AG08395 (cell line): Measurements from ENCODE around the gene TMEM82.
A peak's percentile ranks its signal among the peaks of the same experiment; 100 is the strongest.

ENCODE experiments used
- DNase-seq: peaks from one replicate; pipeline ENCODE4 v3.0.0; 2012; ENCODE audit warnings: mixed read lengths, low spot score

TMEM82 gene

GRCh38 chr1:15756143-15757015 is 14.1 kb downstream of the TMEM82 start:
- no peak for DNase-seq

GRCh38 chr1:15757016-15757543 is 14.8 kb downstream of the TMEM82 start:
- no peak for DNase-seq

GRCh38 chr1:15757575-15758342 is 15.5 kb downstream of the TMEM82 start:
- DNase-seq, result peak; percentile 42

- DNase-seq, result peak; percentile 36
These were observed 16.1 kb downstream of the TMEM82 start, which contains the start of gene FBLIM1 for GRCh38 chr1:15758343-15758931. TSS of gene FBLIM1 (plus strand) at chr1:15758795. CDS start at chr1:15764984, 6,189 bp downstream.

GRCh38 chr1:15758953-15759661 is 16.8 kb downstream of the TMEM82 start:
- DNase-seq, result peak; percentile 68

- DNase-seq, result peak; percentile 81
These were observed 18.4 kb downstream of the TMEM82 start for GRCh38 chr1:15760520-15761211.

GRCh38 chr1:15761366-15762128 is 19.2 kb downstream of the TMEM82 start:
- no peak for DNase-seq

GRCh38 chr1:15762546-15762945 is 20.2 kb downstream of the TMEM82 start:
- no peak for DNase-seq

GRCh38 chr1:15764269-15764764 is 22.0 kb downstream of the TMEM82 start:
- no peak for DNase-seq

- DNase-seq, result no peak
These were observed 22.6 kb downstream of the TMEM82 start for GRCh38 chr1:15764890-15765289.

GRCh38 chr1:15765495-15766194 is 23.3 kb downstream of the TMEM82 start:
- peak; percentile 62 for DNase-seq

GRCh38 chr1:15767941-15768340 is 25.6 kb downstream of the TMEM82 start:
- DNase-seq, result no peak

GRCh38 chr1:15768388-15768787 is 26.1 kb downstream of the TMEM82 start:
- no peak for DNase-seq

- no peak for DNase-seq
These were observed 28.1 kb downstream of the TMEM82 start for GRCh38 chr1:15770313-15770962.

GRCh38 chr1:15771836-15772515 is 29.7 kb downstream of the TMEM82 start:
- DNase-seq, result no peak

GRCh38 chr1:15775706-15776105 is 33.4 kb downstream of the TMEM82 start:
- no peak for DNase-seq

- no peak for DNase-seq
These were observed 35.8 kb downstream of the TMEM82 start for GRCh38 chr1:15777909-15778707.

- DNase-seq, result no peak
These were observed 43.4 kb downstream of the TMEM82 start for GRCh38 chr1:15785683-15786082.
